NT2/D1 (cell line): Measurements from ENCODE around the gene GOLGA6L9.
"Not testable (repeated sequence)": the region's sequence is repeated elsewhere in the genome, so short reads cannot be mapped to it uniquely, and the experiment has no call there.

Experiments
- YY1 ChIP-seq: IDR thresholded peaks from 2 replicates; pipeline ENCODE4 v1.6.1; 2011; ENCODE audit not compliant: insufficient read length, insufficient read depth
- ZNF274 ChIP-seq: IDR thresholded peaks from 2 replicates; pipeline ENCODE4 v1.6.1; 2011; ENCODE audit warnings: mild to moderate bottlenecking, low read depth, low read length

- not testable (repeated sequence) for TF ChIP-seq ZNF274, YY1
Measured at GRCh38 chr15:82465629-82466028, 36.0 kb downstream of the GOLGA6L9 start.
